Stimulated activated naive CD8-positive, alpha-beta T cell treated with anti-CD3 and anti-CD28 coated beads, Interleukin-15, amount 100 ng/mL, for 72 hours (primary cell): ENCODE data around the gene COL11A1.
"Not testable (repeated sequence)": the region's sequence is repeated elsewhere in the genome, so short reads cannot be mapped to it uniquely, and the experiment has no call there.

ENCODE experiments used
- ATAC-seq: fragments of 150-1000 bp; cut with Tn5 transposase; 2 replicates; pipeline ENCODE4 v1.10.0; 2021; ENCODE audit warnings: mild to moderate bottlenecking, moderate library complexity
- DNase-seq, 2 donors: peaks; one replicate each; pipeline ENCODE4 v3.0.0; 2021 to 2022
- H3K27ac Mint-ChIP-seq, 2 donors: one replicate each; pipeline ENCODE4 v1.8.0; 2022; ENCODE audit warnings: mild to moderate bottlenecking in 2 of 2, mixed read lengths in 2 of 2, moderate library complexity in 2 of 2
- H3K27me3 Mint-ChIP-seq: one replicate; pipeline ENCODE4 v1.8.0; 2022; ENCODE audit warnings: mixed read lengths
- H3K4me1 Mint-ChIP-seq: one replicate; pipeline ENCODE4 v1.8.0; 2022; ENCODE audit warnings: mild to moderate bottlenecking, mixed read lengths
- H3K4me3 Mint-ChIP-seq, 2 donors: one replicate each; pipeline ENCODE4 v1.8.0; 2022; ENCODE audit warnings: mild to moderate bottlenecking in 2 of 2, mixed read lengths in 2 of 2, moderate library complexity in 1 of 2
- H3K9me3 Mint-ChIP-seq, 2 donors: one replicate each; pipeline ENCODE4 v1.8.0; 2022; ENCODE audit warnings: mixed read lengths in 2 of 2

The COL11A1 gene

GRCh38 chr1:103108376-103109150 is at the start of gene COL11A1:
TSS of gene COL11A1 (minus strand) at chr1:103108522. CDS start at chr1:103108178, 344 bp downstream.
- DNase-seq (no peak), ATAC-seq (no peak)
- Mint-ChIP-seq H3K4me1 (peaks cover 16% of the 10 kb centered on the region), H3K4me3 (peak within 1 kb of the TSS in 1 of 2 donors; percentile 23), H3K27ac (peak within 1 kb of the TSS in 1 of 2 donors; percentile 49), H3K27me3 (peaks cover 35% of the 10 kb centered on the region), H3K9me3 (peaks cover 0 to 6% of the 10 kb centered on the region in 2 donors)

GRCh38 chr1:103156966-103157365 is 48.6 kb upstream of the COL11A1 start:
- Mint-ChIP-seq H3K4me3 (no peak overlapping the region), H3K27ac (no peak overlapping the region), H3K9me3 (no peaks in the 10 kb centered on the region), H3K4me1 (no peaks in the 10 kb centered on the region), H3K27me3 (no peaks in the 10 kb centered on the region)
- no peak for DNase-seq
- ATAC-seq = no peak

- no peak overlapping the region for H3K27ac Mint-ChIP-seq
- H3K4me1 Mint-ChIP-seq = no peaks in the 10 kb centered on the region
- peaks cover 0 to 5% of the 10 kb centered on the region in 2 donors for H3K9me3 Mint-ChIP-seq
- DNase-seq (no peak), ATAC-seq (no peak)
- H3K4me3 Mint-ChIP-seq = no peak overlapping the region
- no peaks in the 10 kb centered on the region for H3K27me3 Mint-ChIP-seq
Observed at GRCh38 chr1:103146166-103146565, 37.8 kb upstream of the COL11A1 start.

GRCh38 chr1:103145449-103145848 is 37.1 kb upstream of the COL11A1 start:
- no peak overlapping the region for H3K4me3 Mint-ChIP-seq
- H3K27me3 Mint-ChIP-seq = no peaks in the 10 kb centered on the region
- DNase-seq = no peak
- no peak for ATAC-seq
- H3K9me3 Mint-ChIP-seq = peaks cover 0 to 5% of the 10 kb centered on the region in 2 donors
- H3K27ac Mint-ChIP-seq = no peak overlapping the region
- no peaks in the 10 kb centered on the region for H3K4me1 Mint-ChIP-seq

- Mint-ChIP-seq H3K27ac (no peak overlapping the region), H3K4me3 (no peak overlapping the region), H3K9me3 (peaks cover 0 to 5% of the 10 kb centered on the region in 2 donors), H3K4me1 (no peaks in the 10 kb centered on the region), H3K27me3 (no peaks in the 10 kb centered on the region)
- DNase-seq (no peak), ATAC-seq (no peak)
Observed at GRCh38 chr1:103144681-103145080, 36.4 kb upstream of the COL11A1 start.

- no peak for ATAC-seq
- H3K4me1 Mint-ChIP-seq = no peaks in the 10 kb centered on the region
- H3K27ac Mint-ChIP-seq = no peak overlapping the region
- no peaks in the 10 kb centered on the region for H3K27me3 Mint-ChIP-seq
- no peak for DNase-seq
- no peak overlapping the region for H3K4me3 Mint-ChIP-seq
- H3K9me3 Mint-ChIP-seq = no peaks in the 10 kb centered on the region
Observed at GRCh38 chr1:103142461-103142860, 34.1 kb upstream of the COL11A1 start.

- DNase-seq = no peak
- no peak for ATAC-seq
- Mint-ChIP-seq H3K27me3 (no peaks in the 10 kb centered on the region), H3K9me3 (no peaks in the 10 kb centered on the region), H3K4me3 (no peak overlapping the region), H3K27ac (no peak overlapping the region), H3K4me1 (no peaks in the 10 kb centered on the region)
Observed at GRCh38 chr1:103129796-103130195, 21.5 kb upstream of the COL11A1 start.

- no peak overlapping the region for H3K27ac Mint-ChIP-seq
- no peak overlapping the region for H3K4me3 Mint-ChIP-seq
- DNase-seq (no peak), ATAC-seq (no peak)
- no peaks in the 10 kb centered on the region for H3K4me1 Mint-ChIP-seq
- no peaks in the 10 kb centered on the region for H3K27me3 Mint-ChIP-seq
- no peaks in the 10 kb centered on the region for H3K9me3 Mint-ChIP-seq
Observed at GRCh38 chr1:103129255-103129654, 20.9 kb upstream of the COL11A1 start.

GRCh38 chr1:103128256-103128655 is 19.9 kb upstream of the COL11A1 start:
- not testable (repeated sequence) for H3K9me3 Mint-ChIP-seq, H3K4me3 Mint-ChIP-seq, ATAC-seq, H3K4me1 Mint-ChIP-seq, DNase-seq, H3K27me3 Mint-ChIP-seq, H3K27ac Mint-ChIP-seq

GRCh38 chr1:103125219-103125618 is 16.9 kb upstream of the COL11A1 start:
- Mint-ChIP-seq H3K27me3 (no peaks in the 10 kb centered on the region), H3K27ac (no peak overlapping the region), H3K4me1 (no peaks in the 10 kb centered on the region), H3K4me3 (no peak overlapping the region), H3K9me3 (no peaks in the 10 kb centered on the region)
- DNase-seq (no peak), ATAC-seq (no peak)

GRCh38 chr1:103122983-103123720 is 14.8 kb upstream of the COL11A1 start:
- no peak for DNase-seq
- Mint-ChIP-seq H3K27ac (no peak overlapping the region), H3K9me3 (no peaks in the 10 kb centered on the region), H3K4me1 (no peaks in the 10 kb centered on the region), H3K27me3 (no peaks in the 10 kb centered on the region), H3K4me3 (no peak overlapping the region)
- ATAC-seq = no peak

GRCh38 chr1:103120981-103121380 is 12.7 kb upstream of the COL11A1 start:
- Mint-ChIP-seq H3K27ac (no peak overlapping the region), H3K9me3 (no peaks in the 10 kb centered on the region), H3K4me3 (no peak overlapping the region), H3K4me1 (no peaks in the 10 kb centered on the region), H3K27me3 (no peaks in the 10 kb centered on the region)
- no peak for ATAC-seq
- no peak for DNase-seq

- Mint-ChIP-seq H3K27me3 (peaks cover 23% of the 10 kb centered on the region), H3K4me3 (no peak overlapping the region), H3K9me3 (peaks cover 0 to 6% of the 10 kb centered on the region in 2 donors), H3K4me1 (peaks cover 5% of the 10 kb centered on the region), H3K27ac (no peak overlapping the region)
- ATAC-seq (no peak), DNase-seq (no peak)
Observed at GRCh38 chr1:103112546-103112945, 4.2 kb upstream of the COL11A1 start.

GRCh38 chr1:103111926-103112325 is 3.6 kb upstream of the COL11A1 start:
- DNase-seq = no peak
- H3K9me3 Mint-ChIP-seq = peaks cover 0 to 6% of the 10 kb centered on the region in 2 donors
- peaks cover 11% of the 10 kb centered on the region for H3K4me1 Mint-ChIP-seq
- no peak for ATAC-seq
- no peak overlapping the region for H3K4me3 Mint-ChIP-seq
- H3K27me3 Mint-ChIP-seq = peaks cover 29% of the 10 kb centered on the region
- H3K27ac Mint-ChIP-seq = no peak overlapping the region

GRCh38 chr1:103110701-103111100 is 2.4 kb upstream of the COL11A1 start:
- ATAC-seq (no peak), DNase-seq (no peak)
- Mint-ChIP-seq H3K27me3 (peaks cover 35% of the 10 kb centered on the region), H3K4me1 (peaks cover 16% of the 10 kb centered on the region), H3K27ac (no peak overlapping the region), H3K4me3 (no peak overlapping the region), H3K9me3 (peaks cover 0 to 6% of the 10 kb centered on the region in 2 donors)

- H3K9me3 Mint-ChIP-seq = peaks cover 0 to 6% of the 10 kb centered on the region in 2 donors
- peak overlapping the region in 1 of 2 donors; percentile 49 for H3K27ac Mint-ChIP-seq
- H3K27me3 Mint-ChIP-seq = peaks cover 35% of the 10 kb centered on the region
- H3K4me1 Mint-ChIP-seq = peaks cover 16% of the 10 kb centered on the region
- ATAC-seq (no peak), DNase-seq (no peak)
- H3K4me3 Mint-ChIP-seq = no peak overlapping the region
Observed at GRCh38 chr1:103109311-103109920, 1.1 kb upstream of the COL11A1 start.
